Esophagus squamous epithelium (tissue), 5 donors: ENCODE measurements around the gene ZNF417. TPM values are rescaled to one million over a fixed set of nuclear protein-coding genes. Genes with fewer than 3 reads are reported as not detected.

Experiments
- DNase-seq: peaks from one replicate; lab custom pipeline; 2025; lab: John Stamatoyannopoulos, UW
- H3K27ac ChIP-seq, 4 donors: fragments of 200-600 bp; sonication (generic); one replicate each; pipeline ENCODE4 v1.5.1; 2016 to 2019; ENCODE audit warnings: mild to moderate bottlenecking in 1 of 4
- H3K27me3 ChIP-seq, 4 donors: fragments of 200-600 bp; sonication (generic); 1 replicate in 3 of 4; 2 replicates in 1 of 4; pipeline versions ENCODE4 v1.5.1 to v1.6.0; 2017 to 2021; ENCODE audit warnings: antibody characterized with exemption in 1 of 4
- H3K36me3 ChIP-seq, 3 donors: fragments of 200-600 bp; sonication (generic); one replicate each; pipeline ENCODE4 v1.5.1; 2016 to 2019
- H3K4me1 ChIP-seq, 3 donors: fragments of 200-600 bp; sonication (generic); one replicate each; pipeline ENCODE4 v1.5.1; 2017 to 2019
- H3K4me3 ChIP-seq, 4 donors: fragments of 200-600 bp; sonication (generic); 1 replicate in 3 of 4; 2 replicates in 1 of 4; pipeline ENCODE4 v1.5.1; 2016 to 2019; ENCODE audit warnings: mild to moderate bottlenecking in 2 of 4, moderate library complexity in 1 of 4
- H3K9me3 ChIP-seq, 3 donors: fragments of 200-600 bp; sonication (generic); one replicate each; pipeline ENCODE4 v1.5.1; 2016 to 2019
- POLR2A ChIP-seq, 4 donors: fragments of 450-650 bp; IDR thresholded peaks; one replicate each; pipeline ENCODE4 v1.6.1; 2017; ENCODE audit warnings: antibody characterized with exemption in 4 of 4, mild to moderate bottlenecking in 4 of 4, moderate library complexity in 3 of 4
- WGBS, 2 donors: methylation state at CpG; one replicate each; pipeline ENCODE4 v1.1.5; 2018; 5-methylcytosine and 5-hydroxymethylcytosine counted together
- intact Hi-C: fragments of 100-400 bp; cut with DNase I; formaldehyde crosslinking; loops from one replicate; pipeline ENCODE4 v1.15.0; 2022
- total RNA-seq, 4 donors: library from RNA; depleted of rRNA; stranded (reverse); fragments of >200 nt; gene quantifications; one replicate each; pipeline ENCODE4 v1.1.0, GENCODE V29; 2016
- TF ChIP-seq, protein P1 (sequence below), 6 experiments: fragments of 450-650 bp in 4 of 6; fragments of 200-600 bp in 2 of 6; sonication (generic) in 2 of 6; IDR thresholded peaks; one replicate each; pipeline ENCODE4 v1.5.1; 2016 to 2019; ENCODE audit warnings: antibody characterized with exemption in 6 of 6, mild to moderate bottlenecking in 4 of 6, moderate library complexity in 4 of 6
- donor health status: DM: yes; HTN: yes; CAD: no.

The ZNF417 gene
- total RNA-seq, 4 donors from 2014 or later, result 4.3 to 11.1 (median 6.1) TPM

DNA sequence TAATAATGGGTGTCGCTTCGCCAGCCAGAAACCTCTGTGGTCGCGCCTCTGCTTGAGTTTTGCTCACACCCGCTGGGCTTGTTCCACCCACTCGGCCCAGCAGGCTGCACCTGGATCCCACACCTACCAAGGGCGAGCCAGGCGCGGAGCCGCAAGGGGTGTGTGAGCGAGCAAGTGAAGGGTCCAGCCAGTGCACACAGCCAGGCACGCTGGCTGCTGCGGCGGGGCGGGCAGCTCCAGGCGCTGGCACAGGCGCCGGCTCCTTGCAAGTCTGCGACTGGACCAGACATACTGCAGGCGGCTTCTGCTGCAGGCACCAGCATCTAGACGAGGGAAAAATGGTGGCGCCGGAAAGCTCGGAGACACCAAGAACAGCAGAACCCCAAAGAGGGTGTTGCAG is 32.9 kb upstream of the ZNF417 start:
- peaks cover 0 to 12% (median 2%) of the 10 kb centered on the region in 3 donors for H3K36me3 ChIP-seq
- intact Hi-C loops, result no loop called here
- no peaks in the 10 kb centered on the region for H3K27me3 ChIP-seq
- H3K4me3 ChIP-seq, result no peak overlapping the region
- DNase-seq, result no peak
- no peak overlapping the region for H3K27ac ChIP-seq
- whole genome bisulfite sequencing, 2 donors, result 88 to 95% methylated on average over 5 to 9 of the region's 24 CpGs
- peaks cover 0 to 47% (median 15%) of the 10 kb centered on the region in 3 donors for H3K9me3 ChIP-seq
- H3K4me1 ChIP-seq, result peaks cover 6 to 21% (median 9%) of the 10 kb centered on the region in 3 donors
- TF ChIP-seq, protein P1, sequence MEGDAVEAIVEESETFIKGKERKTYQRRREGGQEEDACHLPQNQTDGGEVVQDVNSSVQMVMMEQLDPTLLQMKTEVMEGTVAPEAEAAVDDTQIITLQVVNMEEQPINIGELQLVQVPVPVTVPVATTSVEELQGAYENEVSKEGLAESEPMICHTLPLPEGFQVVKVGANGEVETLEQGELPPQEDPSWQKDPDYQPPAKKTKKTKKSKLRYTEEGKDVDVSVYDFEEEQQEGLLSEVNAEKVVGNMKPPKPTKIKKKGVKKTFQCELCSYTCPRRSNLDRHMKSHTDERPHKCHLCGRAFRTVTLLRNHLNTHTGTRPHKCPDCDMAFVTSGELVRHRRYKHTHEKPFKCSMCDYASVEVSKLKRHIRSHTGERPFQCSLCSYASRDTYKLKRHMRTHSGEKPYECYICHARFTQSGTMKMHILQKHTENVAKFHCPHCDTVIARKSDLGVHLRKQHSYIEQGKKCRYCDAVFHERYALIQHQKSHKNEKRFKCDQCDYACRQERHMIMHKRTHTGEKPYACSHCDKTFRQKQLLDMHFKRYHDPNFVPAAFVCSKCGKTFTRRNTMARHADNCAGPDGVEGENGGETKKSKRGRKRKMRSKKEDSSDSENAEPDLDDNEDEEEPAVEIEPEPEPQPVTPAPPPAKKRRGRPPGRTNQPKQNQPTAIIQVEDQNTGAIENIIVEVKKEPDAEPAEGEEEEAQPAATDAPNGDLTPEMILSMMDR (IDR thresholded peaks at IDR 0.05), result no peak
- TF ChIP-seq POLR2A (IDR thresholded peaks at IDR 0.05), result no peak

DNA sequence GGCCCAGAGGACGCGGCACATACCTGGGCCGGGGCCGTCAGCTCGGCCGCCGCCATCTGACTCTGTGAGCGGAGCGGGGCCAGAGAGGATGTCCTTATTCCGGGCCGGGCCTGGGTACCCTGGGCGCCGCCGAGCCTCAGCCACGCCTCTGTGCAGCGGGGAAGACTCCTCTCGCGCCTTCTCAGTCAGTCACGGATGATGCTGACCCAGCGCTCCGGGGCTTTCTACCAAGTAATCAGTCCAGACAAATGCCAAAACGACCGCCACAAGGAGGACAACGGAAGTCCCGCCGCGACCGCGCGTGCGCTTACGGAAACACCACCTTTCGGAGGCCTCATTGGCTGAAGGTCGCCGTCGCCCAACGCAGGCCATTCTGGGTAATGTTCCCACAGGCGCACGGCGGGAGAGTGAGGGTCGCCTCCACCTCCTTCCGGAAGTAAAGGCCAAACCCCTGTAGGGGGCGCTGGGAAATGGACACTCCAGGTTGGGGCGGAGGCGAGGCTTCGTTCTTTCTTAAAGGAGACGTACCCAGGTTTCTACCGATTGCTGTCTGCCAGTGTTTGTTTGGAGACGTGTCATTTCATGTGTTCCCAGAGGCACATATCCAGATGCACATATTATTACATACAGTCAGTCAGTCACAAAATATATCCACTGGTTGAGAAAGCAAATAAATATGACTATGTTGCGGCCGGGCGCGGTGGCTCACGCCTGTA is 31.2 kb upstream of the ZNF417 start, which contains the start of gene ZNF256:
TSS of gene ZNF256 (minus strand) at position 288 of the 716 bp plus-strand sequence. CDS start at position 56, 232 bp downstream.
- intact Hi-C loops, result no loop called here
- Histone ChIP-seq H3K27ac (peak within 1 kb of the TSS; percentile 78 to 90 (median 87)), H3K27me3 (no peaks in the 10 kb centered on the region), H3K4me1 (peaks cover 6 to 21% (median 9%) of the 10 kb centered on the region in 3 donors), H3K36me3 (peaks cover 2 to 29% (median 20%) of the 10 kb centered on the region in 3 donors), H3K4me3 (peak within 1 kb of the TSS; percentile 78 to 99 (median 87)), H3K9me3 (peaks cover 0 to 49% (median 23%) of the 10 kb centered on the region in 3 donors)
- TF ChIP-seq, protein P1 (IDR thresholded peaks at IDR 0.05), result peak; percentile 40 to 82 (median 59)
- TF ChIP-seq POLR2A (IDR thresholded peaks at IDR 0.05), result peak in 1 of 4 donors; percentile 12
- DNase-seq, result peak; percentile 60
- WGBS, 2 donors, result 20 to 39% methylated on average over 11 to 15 of the region's 54 CpGs

DNA sequence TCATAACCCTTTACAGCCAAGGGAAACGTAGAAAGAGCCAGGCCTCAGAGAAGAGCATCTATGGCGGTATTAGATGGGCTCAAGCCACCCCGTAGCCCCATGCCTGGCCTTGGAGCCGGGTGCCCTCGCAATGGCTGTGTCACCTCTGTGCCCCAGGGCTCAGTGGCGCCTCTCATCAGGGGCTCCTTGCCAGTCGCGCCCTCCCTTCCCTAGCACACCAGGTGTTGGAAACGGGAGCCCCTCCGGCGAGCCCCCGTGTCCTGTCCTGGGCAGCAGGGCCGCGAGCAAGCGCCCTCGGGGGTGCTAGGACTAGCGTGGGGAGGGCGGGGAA is 30.7 kb upstream of the ZNF417 start:
- H3K36me3 ChIP-seq, result peaks cover 7 to 35% (median 25%) of the 10 kb centered on the region in 3 donors
- H3K4me3 ChIP-seq, result peak overlapping the region; percentile 78 to 99 (median 87)
- intact Hi-C loops, result no loop called here
- no peak for DNase-seq
- 0% methylated on average over 1 of the region's 18 CpGs for WGBS, 2 donors
- peak overlapping the region; percentile 78 to 90 (median 87) for H3K27ac ChIP-seq
- H3K9me3 ChIP-seq, result peaks cover 0 to 54% (median 29%) of the 10 kb centered on the region in 3 donors
- H3K4me1 ChIP-seq, result peaks cover 6 to 21% (median 9%) of the 10 kb centered on the region in 3 donors
- TF ChIP-seq POLR2A (IDR thresholded peaks at IDR 0.05), result no peak
- TF ChIP-seq, protein P1 (IDR thresholded peaks at IDR 0.05), result no peak
- no peaks in the 10 kb centered on the region for H3K27me3 ChIP-seq

DNA sequence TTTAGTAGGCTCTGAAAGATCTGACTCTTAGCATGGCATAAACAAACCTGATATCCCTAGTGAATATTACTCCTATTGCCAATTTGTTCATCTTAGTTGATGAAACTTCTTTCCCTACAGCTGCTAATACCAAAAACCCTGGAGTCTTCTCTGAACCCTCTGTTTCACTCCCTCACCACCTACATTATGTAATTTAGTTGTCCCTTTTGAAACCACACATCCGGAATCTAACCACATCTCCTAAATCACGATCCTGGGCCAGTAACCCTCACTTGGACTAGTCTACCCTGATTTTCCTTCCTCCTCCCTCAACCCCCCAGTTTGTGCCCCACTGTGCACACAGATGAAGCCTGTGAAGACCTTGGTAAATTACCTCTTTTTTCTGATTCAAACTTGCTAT is 29.9 kb upstream of the ZNF417 start:
- Histone ChIP-seq H3K36me3 (peaks cover 14 to 42% (median 30%) of the 10 kb centered on the region in 3 donors), H3K9me3 (peaks cover 0 to 62% (median 36%) of the 10 kb centered on the region in 3 donors), H3K4me1 (peaks cover 6 to 21% (median 9%) of the 10 kb centered on the region in 3 donors), H3K4me3 (peak overlapping the region in 3 of 4 donors; percentile 78 to 99 (median 79)), H3K27ac (no peak overlapping the region), H3K27me3 (no peaks in the 10 kb centered on the region)
- no peak for TF ChIP-seq POLR2A (IDR thresholded peaks at IDR 0.05)
- TF ChIP-seq, protein P1 (IDR thresholded peaks at IDR 0.05), result no peak
- intact Hi-C loops, result no loop called here
- WGBS, 2 donors, result 65 to 70% methylated on average over 2 of the region's 2 CpGs
- no peak for DNase-seq

DNA sequence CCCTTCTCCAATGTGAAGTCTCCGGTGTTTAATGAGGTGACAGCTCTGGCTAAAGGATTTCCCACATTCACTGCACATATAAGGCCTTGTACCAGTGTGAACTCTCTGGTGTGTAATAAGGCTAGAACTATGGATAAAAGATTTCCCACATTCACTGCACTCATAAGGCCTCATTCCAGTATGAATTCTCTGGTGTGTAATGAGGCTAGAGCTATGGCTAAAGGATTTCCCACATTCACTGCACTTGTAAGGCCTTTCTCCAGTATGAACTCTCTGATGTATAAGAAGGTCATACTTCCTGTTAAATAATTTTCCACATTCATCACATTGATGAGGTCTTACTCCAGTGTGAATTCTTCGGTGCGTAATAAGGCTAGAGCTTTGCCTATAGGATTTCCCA is 25.2 kb upstream of the ZNF417 start:
- no peak overlapping the region for H3K4me3 ChIP-seq
- peaks cover 14 to 83% (median 34%) of the 10 kb centered on the region in 3 donors for H3K36me3 ChIP-seq
- intact Hi-C loops, result no loop called here
- no peak for DNase-seq
- no peak overlapping the region for H3K27ac ChIP-seq
- H3K9me3 ChIP-seq, result peaks cover 0 to 89% (median 65%) of the 10 kb centered on the region in 3 donors
- peaks cover 2 to 9% (median 6%) of the 10 kb centered on the region in 3 donors for H3K4me1 ChIP-seq
- 88 to 100% methylated on average over 3 of the region's 3 CpGs for WGBS, 2 donors
- no peaks in the 10 kb centered on the region for H3K27me3 ChIP-seq
- TF ChIP-seq, protein P1 (IDR thresholded peaks at IDR 0.05), result no peak
- no peak for TF ChIP-seq POLR2A (IDR thresholded peaks at IDR 0.05)
